Sigmoid colon (tissue), 7 donors: ENCODE measurements around the gene CNNM2. TPM values are rescaled to one million over a fixed set of nuclear protein-coding genes. Genes with fewer than 3 reads are reported as not detected.
A peak's percentile ranks its signal among the peaks of the same experiment; 100 is the strongest.

Source experiments
- DNase-seq: peaks from one replicate; pipeline ENCODE4 v3.0.0-alpha.2; 2019
- H3K27ac ChIP-seq, 4 donors: fragments of 200-600 bp; sonication (generic); one replicate each; pipeline ENCODE4 v1.5.1; 2016 to 2019; ENCODE audit warnings: mild to moderate bottlenecking in 1 of 4
- H3K27me3 ChIP-seq, 3 donors: fragments of 200-600 bp; sonication (generic); one replicate each; pipeline ENCODE4 v1.5.1; 2019; ENCODE audit warnings: mild to moderate bottlenecking in 1 of 3
- H3K36me3 ChIP-seq, 4 donors: fragments of 200-600 bp; sonication (generic); one replicate each; pipeline ENCODE4 v1.5.1; 2016 to 2019
- H3K4me1 ChIP-seq, 4 donors: fragments of 200-600 bp; sonication (generic); one replicate each; pipeline ENCODE4 v1.5.1; 2017 to 2019
- H3K4me3 ChIP-seq, 4 donors: fragments of 200-600 bp; sonication (generic); one replicate each; pipeline ENCODE4 v1.5.1; 2017 to 2019; ENCODE audit warnings: mild to moderate bottlenecking in 2 of 4, moderate library complexity in 1 of 4
- H3K9me3 ChIP-seq, 4 donors: fragments of 200-600 bp in 3 of 4; sonication (generic) in 3 of 4; one replicate each; pipeline versions ENCODE4 v1.5.1 to v1.6.1; 2013 to 2019
- EP300 ChIP-seq, 4 donors: sonication (generic); formaldehyde crosslinking; IDR thresholded peaks; one replicate each; pipeline ENCODE4 v1.6.1; 2017; ENCODE audit warnings: antibody characterized with exemption in 4 of 4
- POLR2A ChIP-seq, 2 donors: fragments of 450-650 bp; IDR thresholded peaks; one replicate each; pipeline ENCODE4 v1.6.1; 2016; ENCODE audit warnings: antibody characterized with exemption in 2 of 2, mild to moderate bottlenecking in 2 of 2, moderate library complexity in 2 of 2
- POLR2AphosphoS5 ChIP-seq, 4 donors: sonication (generic); formaldehyde crosslinking; IDR thresholded peaks; one replicate each; pipeline ENCODE4 v1.6.1; 2017; ENCODE audit warnings: antibody characterized with exemption in 4 of 4
- WGBS, 2 donors: extraction: QIAGEN DNeasy Blood & Tissue Kit; methylation state at CpG; one replicate each; pipeline ENCODE4 v1.1.7; 2013; 5-methylcytosine and 5-hydroxymethylcytosine counted together
- intact Hi-C: fragments of 100-400 bp; cut with DNase I; formaldehyde crosslinking; loops from one replicate; pipeline ENCODE4 v1.15.1; 2023
- polyA plus RNA-seq, 3 donors: library from polyadenylated mRNA; stranded (reverse); fragments of 200-250 nt; gene quantifications; one replicate each; pipeline ENCODE4 v1.2.3, GENCODE V29; 2013
- total RNA-seq, 4 donors: library from RNA; depleted of rRNA; stranded (reverse); fragments of >200 nt; gene quantifications; one replicate each; pipeline ENCODE4 v1.1.0, GENCODE V29; 2016
- TF ChIP-seq, protein P1 (sequence below), 4 experiments: fragments of 450-650 bp in 3 of 4; fragments of 200-600 bp in 1 of 4; IDR thresholded peaks; one replicate each; pipeline ENCODE4 v1.5.1; 2016 to 2019; ENCODE audit warnings: antibody characterized with exemption in 4 of 4, mild to moderate bottlenecking in 3 of 4, moderate library complexity in 2 of 4
- donor health status: healthy with polysubstance abuse.
- donor health status: Bipolar disorder and iron deficiency.
- donor health status: healthy.

Gene CNNM2
- total and polyA plus RNA-seq, 7 donors = 2.4 to 11.1 (median 5.8) TPM

- Histone ChIP-seq H3K27ac (no peak overlapping the region), H3K4me1 (no peaks in the 10 kb centered on the region), H3K4me3 (no peak overlapping the region), H3K36me3 (peaks cover 0 to 7% (median 2%) of the 10 kb centered on the region in 4 donors), H3K27me3 (no peaks in the 10 kb centered on the region), H3K9me3 (no peaks in the 10 kb centered on the region)
- WGBS, 2 donors = 37 to 48% methylated on average over 16 of the region's 16 CpGs
- intact Hi-C loops = loop anchor here (2.0 kb wide), 1 partner anchor 153 kb away; no protein-coding TSS in a partner anchor
- DNase-seq = no peak
- TF ChIP-seq POLR2AphosphoS5 (IDR thresholded peaks at IDR 0.05) = no peak
- TF ChIP-seq, protein P1, sequence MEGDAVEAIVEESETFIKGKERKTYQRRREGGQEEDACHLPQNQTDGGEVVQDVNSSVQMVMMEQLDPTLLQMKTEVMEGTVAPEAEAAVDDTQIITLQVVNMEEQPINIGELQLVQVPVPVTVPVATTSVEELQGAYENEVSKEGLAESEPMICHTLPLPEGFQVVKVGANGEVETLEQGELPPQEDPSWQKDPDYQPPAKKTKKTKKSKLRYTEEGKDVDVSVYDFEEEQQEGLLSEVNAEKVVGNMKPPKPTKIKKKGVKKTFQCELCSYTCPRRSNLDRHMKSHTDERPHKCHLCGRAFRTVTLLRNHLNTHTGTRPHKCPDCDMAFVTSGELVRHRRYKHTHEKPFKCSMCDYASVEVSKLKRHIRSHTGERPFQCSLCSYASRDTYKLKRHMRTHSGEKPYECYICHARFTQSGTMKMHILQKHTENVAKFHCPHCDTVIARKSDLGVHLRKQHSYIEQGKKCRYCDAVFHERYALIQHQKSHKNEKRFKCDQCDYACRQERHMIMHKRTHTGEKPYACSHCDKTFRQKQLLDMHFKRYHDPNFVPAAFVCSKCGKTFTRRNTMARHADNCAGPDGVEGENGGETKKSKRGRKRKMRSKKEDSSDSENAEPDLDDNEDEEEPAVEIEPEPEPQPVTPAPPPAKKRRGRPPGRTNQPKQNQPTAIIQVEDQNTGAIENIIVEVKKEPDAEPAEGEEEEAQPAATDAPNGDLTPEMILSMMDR (IDR thresholded peaks at IDR 0.05) = peak; percentile 7 to 54 (median 40)
Measured at GRCh38 chr10:103069453-103070331, 151.6 kb downstream of the CNNM2 start.

DNA sequence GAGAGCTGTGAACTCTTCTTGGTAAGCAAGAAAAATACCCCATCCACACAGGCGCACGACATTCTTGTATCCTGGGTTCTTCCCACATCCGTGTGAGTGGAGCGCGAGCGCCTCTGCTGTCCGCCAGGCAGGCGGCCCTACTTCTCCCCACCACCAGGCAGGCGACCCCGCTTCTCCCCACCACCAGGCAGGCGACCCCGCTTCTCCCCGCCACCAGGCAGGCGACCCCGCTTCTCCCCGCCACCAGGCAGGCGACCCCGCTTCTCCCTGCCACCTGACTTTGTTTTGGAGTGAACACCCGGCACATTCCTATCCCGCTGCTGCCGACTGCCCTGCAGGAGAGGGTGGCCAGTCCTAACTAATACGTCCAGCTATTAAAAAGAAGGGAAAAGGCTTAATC lies 154.2 kb downstream of the CNNM2 start:
- TF ChIP-seq POLR2AphosphoS5 (IDR thresholded peaks at IDR 0.05) (no peak), POLR2A (IDR thresholded peaks at IDR 0.05) (no peak), EP300 (IDR thresholded peaks at IDR 0.05) (no peak)
- TF ChIP-seq, protein P1 (IDR thresholded peaks at IDR 0.05) = no peak
- 95 to 97% methylated on average over 22 of the region's 22 CpGs for WGBS, 2 donors
- Histone ChIP-seq H3K4me3 (no peak overlapping the region), H3K36me3 (peaks cover 4 to 24% (median 8%) of the 10 kb centered on the region in 4 donors), H3K27ac (no peak overlapping the region), H3K27me3 (no peaks in the 10 kb centered on the region), H3K9me3 (no peaks in the 10 kb centered on the region), H3K4me1 (no peaks in the 10 kb centered on the region)
- no peak for DNase-seq
- intact Hi-C loops = no loop called here

DNA sequence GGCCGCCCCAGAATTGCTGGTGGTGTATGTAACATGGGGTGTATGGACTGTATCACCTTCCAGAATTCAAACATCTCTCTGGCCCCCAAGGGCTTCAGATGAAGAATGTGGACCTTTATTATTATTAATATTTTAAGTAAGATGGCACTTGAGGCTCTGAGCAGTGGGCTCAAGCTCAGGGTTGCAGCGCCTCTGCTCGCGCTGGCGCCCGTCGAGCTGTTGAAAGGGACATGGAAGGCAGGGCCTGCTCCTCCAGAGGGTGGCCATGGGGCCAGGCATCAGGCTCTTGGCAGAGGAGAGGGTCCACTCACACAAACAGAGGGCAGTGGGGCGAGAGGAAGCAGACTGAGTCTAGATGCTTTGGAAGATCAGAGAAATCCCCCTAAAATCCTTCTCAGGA lies 154.8 kb downstream of the CNNM2 start:
- Histone ChIP-seq H3K27me3 (no peaks in the 10 kb centered on the region), H3K27ac (no peak overlapping the region), H3K36me3 (peaks cover 4 to 27% (median 14%) of the 10 kb centered on the region in 4 donors), H3K4me3 (no peak overlapping the region), H3K9me3 (no peaks in the 10 kb centered on the region), H3K4me1 (no peaks in the 10 kb centered on the region)
- TF ChIP-seq, protein P1 (IDR thresholded peaks at IDR 0.05) = no peak
- no peak for TF ChIP-seq POLR2AphosphoS5 (IDR thresholded peaks at IDR 0.05)
- no peak for DNase-seq
- intact Hi-C loops = no loop called here
- 97% methylated on average over 8 of the region's 8 CpGs for WGBS, 2 donors

GRCh38 chr10:103077020-103077419 lies 158.9 kb downstream of the CNNM2 start:
- no peaks in the 10 kb centered on the region for H3K27me3 ChIP-seq
- no peak overlapping the region for H3K4me3 ChIP-seq
- H3K36me3 ChIP-seq = peaks cover 4 to 29% (median 15%) of the 10 kb centered on the region in 4 donors
- intact Hi-C loops = no loop called here
- TF ChIP-seq, protein P1 (IDR thresholded peaks at IDR 0.05) = no peak
- TF ChIP-seq EP300 (IDR thresholded peaks at IDR 0.05) = no peak
- no peak for TF ChIP-seq POLR2A (IDR thresholded peaks at IDR 0.05)
- no peak for TF ChIP-seq POLR2AphosphoS5 (IDR thresholded peaks at IDR 0.05)
- WGBS, 2 donors = 96 to 97% methylated on average over 21 of the region's 21 CpGs
- H3K9me3 ChIP-seq = no peaks in the 10 kb centered on the region
- no peaks in the 10 kb centered on the region for H3K4me1 ChIP-seq
- no peak for DNase-seq
- H3K27ac ChIP-seq = no peak overlapping the region
